MM.1S (cell line): ENCODE measurements around the gene S100A3.

Experiments used
- DNase-seq: peaks from one replicate; pipeline ENCODE4 v3.0.0-alpha.2; 2015
- H2AFZ ChIP-seq: fragments of 300-600 bp; sonication (generic); 2 replicates; pipeline ENCODE4 v1.6.0; 2016; ENCODE audit warnings: antibody characterized with exemption, low read length
- H3F3A ChIP-seq: fragments of 300-600 bp; sonication (generic); 2 replicates; pipeline ENCODE4 v1.6.1; 2016; ENCODE audit warnings: mild to moderate bottlenecking, antibody characterized with exemption, low read length, moderate library complexity, mixed read lengths; ENCODE audit not compliant: insufficient read depth
- H3K27ac ChIP-seq: fragments of 300-600 bp; sonication (generic); 2 replicates; pipeline ENCODE4 v1.5.1; 2016; ENCODE audit warnings: mild to moderate bottlenecking, low read length
- H3K27me3 ChIP-seq: fragments of 300-600 bp; sonication (generic); replicated peaks from 2 replicates; pipeline ENCODE4 v1.6.0; 2016; ENCODE audit warnings: low read length; ENCODE audit not compliant: insufficient read depth
- H3K36me3 ChIP-seq: fragments of 300-600 bp; sonication (generic); replicated peaks from 2 replicates; pipeline ENCODE4 v1.6.1; 2016; ENCODE audit warnings: mild to moderate bottlenecking, low read length, mixed read lengths; ENCODE audit not compliant: insufficient read depth
- H3K4me1 ChIP-seq: fragments of 300-600 bp; sonication (generic); 2 replicates; pipeline ENCODE4 v1.6.1; 2016; ENCODE audit warnings: low read length, mixed read lengths
- H3K4me2 ChIP-seq: fragments of 300-600 bp; sonication (generic); 2 replicates; pipeline ENCODE4 v1.6.0; 2016; ENCODE audit warnings: low read depth, low read length
- H3K4me3 ChIP-seq: fragments of 300-600 bp; sonication (generic); 2 replicates; pipeline ENCODE4 v1.5.1; 2016; ENCODE audit warnings: low read length, mixed read lengths
- H3K79me2 ChIP-seq: fragments of 300-600 bp; sonication (generic); 2 replicates; pipeline ENCODE4 v1.6.1; 2016; ENCODE audit warnings: mixed run types, low read length, mixed read lengths
- H3K9ac ChIP-seq: fragments of 300-600 bp; sonication (generic); 2 replicates; pipeline ENCODE4 v1.6.1; 2016; ENCODE audit warnings: low read length, mixed read lengths
- H3K9me2 ChIP-seq: fragments of 300-600 bp; sonication (generic); replicated peaks from 2 replicates; pipeline ENCODE4 v1.6.1; 2016; ENCODE audit warnings: mild to moderate bottlenecking, low read length, mixed read lengths; ENCODE audit not compliant: insufficient read depth
- H3K9me3 ChIP-seq: fragments of 300-600 bp; sonication (generic); replicated peaks from 2 replicates; pipeline ENCODE4 v1.6.1; 2016; ENCODE audit warnings: mild to moderate bottlenecking, low read length, mixed read lengths; ENCODE audit not compliant: insufficient read depth
- H4K20me1 ChIP-seq: fragments of 300-600 bp; sonication (generic); 2 replicates; pipeline ENCODE4 v1.6.1; 2016; ENCODE audit warnings: mild to moderate bottlenecking, low read length, moderate library complexity, mixed read lengths; ENCODE audit not compliant: insufficient read depth
- CTCF ChIP-seq: fragments of 300-600 bp; sonication (generic); IDR thresholded peaks from 2 replicates; pipeline ENCODE4 v1.5.1; 2016; ENCODE audit warnings: antibody characterized with exemption, low read length, mixed read lengths
- EZH2 ChIP-seq: fragments of 300-600 bp; sonication (generic); optimal IDR thresholded peaks from 2 replicates; pipeline ENCODE3; 2017; ENCODE audit warnings: low read depth, mild to moderate bottlenecking, antibody characterized with exemption, low read length, mixed read lengths
- EZH2phosphoT487 ChIP-seq: fragments of 300-600 bp; sonication (generic); IDR thresholded peaks from 2 replicates; pipeline ENCODE4 v1.6.1; 2018; ENCODE audit warnings: antibody characterized with exemption, low read length

The S100A3 gene

DNA sequence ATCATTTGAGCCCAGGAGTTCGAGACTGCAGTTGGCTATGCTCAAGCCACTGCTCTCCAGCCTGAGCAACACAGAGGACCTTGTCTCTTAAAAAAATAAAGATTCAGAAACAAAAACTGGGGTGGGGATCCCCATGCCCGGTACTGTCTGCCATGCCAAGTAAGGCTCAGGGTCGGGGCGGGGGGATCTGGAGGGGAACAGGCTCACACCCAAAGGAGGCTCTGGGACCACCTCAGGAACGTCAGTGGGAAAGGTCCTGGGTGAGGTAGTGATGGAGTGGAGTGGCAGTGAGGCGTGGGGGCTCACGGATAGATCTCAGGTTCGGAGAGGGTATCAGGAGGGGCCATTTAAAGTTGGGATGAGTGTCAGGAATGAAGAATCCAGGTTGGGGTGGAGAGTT lies 2.7 kb downstream of the S100A3 start:
- Histone ChIP-seq H2AFZ (no peak overlapping the region), H3K4me1 (0 out of 2 replicates have a peak, but pooled peaks cover 10% of the 10 kb centered on the region), H3K9me2 (no peaks in the 10 kb centered on the region), H3F3A (no peaks in the 10 kb centered on the region), H3K4me2 (no peak overlapping the region), H3K27ac (no peak overlapping the region), H3K9ac (no peak overlapping the region), H3K27me3 (no peaks in the 10 kb centered on the region), H3K9me3 (no peaks in the 10 kb centered on the region), H4K20me1 (no peaks in the 10 kb centered on the region), H3K79me2 (no peaks in the 10 kb centered on the region), H3K4me3 (no peak overlapping the region), H3K36me3 (no peaks in the 10 kb centered on the region)
- no peak for TF ChIP-seq EZH2phosphoT487
- TF ChIP-seq EZH2 = no peak
- TF ChIP-seq CTCF = no peak
- no peak for DNase-seq

GRCh38 chr1:153545067-153546055 lies 3.7 kb downstream of the S100A3 start, which contains the start of gene S100A4:
TSS of gene S100A4 (minus strand) at chr1:153545806. CDS start at chr1:153544794, 1,012 bp downstream.
- Histone ChIP-seq H2AFZ (peak within 1 kb of the TSS; percentile 14; the same call in 1 of the 2 replicates), H3K36me3 (no peaks in the 10 kb centered on the region), H4K20me1 (no peaks in the 10 kb centered on the region), H3K27me3 (no peaks in the 10 kb centered on the region), H3K9ac (no peak within 1 kb of the TSS), H3K27ac (no peak within 1 kb of the TSS), H3K9me2 (no peaks in the 10 kb centered on the region), H3K4me1 (0 out of 2 replicates have a peak, but pooled peaks cover 10% of the 10 kb centered on the region), H3K4me3 (no peak within 1 kb of the TSS), H3K4me2 (no peak within 1 kb of the TSS), H3K9me3 (no peaks in the 10 kb centered on the region), H3K79me2 (no peaks in the 10 kb centered on the region), H3F3A (no peaks in the 10 kb centered on the region)
- peak; percentile 67 for DNase-seq
- TF ChIP-seq EZH2phosphoT487 (no peak), EZH2 (no peak), CTCF (no peak)

GRCh38 chr1:153544453-153545066 lies 4.5 kb downstream of the S100A3 start:
- no peaks in the 10 kb centered on the region for H3K36me3 ChIP-seq
- H3K9me2 ChIP-seq = no peaks in the 10 kb centered on the region
- no peak for TF ChIP-seq EZH2phosphoT487
- no peak for TF ChIP-seq CTCF
- no peak for TF ChIP-seq EZH2
- H3K4me2 ChIP-seq = no peak overlapping the region
- H3F3A ChIP-seq = no peaks in the 10 kb centered on the region
- H3K27me3 ChIP-seq = no peaks in the 10 kb centered on the region
- peak overlapping the region; percentile 14; the same call in 1 of the 2 replicates for H2AFZ ChIP-seq
- H3K9ac ChIP-seq = no peak overlapping the region
- no peak overlapping the region for H3K4me3 ChIP-seq
- H3K27ac ChIP-seq = no peak overlapping the region
- DNase-seq = no peak
- H3K79me2 ChIP-seq = no peaks in the 10 kb centered on the region
- no peaks in the 10 kb centered on the region for H3K9me3 ChIP-seq
- no peaks in the 10 kb centered on the region for H4K20me1 ChIP-seq
- 0 out of 2 replicates have a peak, but pooled peaks cover 10% of the 10 kb centered on the region for H3K4me1 ChIP-seq
